ENCODE data around the gene PKMYT1. TPM values are rescaled to one million over a fixed set of nuclear protein-coding genes. Genes with fewer than 3 reads are reported as not detected.
A peak's percentile ranks its signal among the peaks of the same experiment; 100 is the strongest.

The PKMYT1 gene
- total and polyA plus RNA-seq, 9 of the 15 experiments (the other 6 are each of a cell fraction or from before 2014, with no cell fraction given), result 8.7 to 201 (median 37.8) TPM

- TF ChIP-seq KLF13 (tag; IDR thresholded peaks at IDR 0.05; ENCODE audit: borderline replicate concordance, low read depth) (no peak), GATAD2A (IDR thresholded peaks at IDR 0.05) (0 out of 2 replicates have a peak, but pooled peaks have one; percentile 9), KLF16 (IDR thresholded peaks at IDR 0.05) (0 out of 2 replicates have a peak, but pooled peaks have one; percentile 64), KAT2B (IDR thresholded peaks at IDR 0.05; ENCODE audit: low read depth, low read length) (no peak), FOS (IDR thresholded peaks at IDR 0.05; ENCODE audit: extremely low read depth, insufficient read length) (no peak), BCLAF1 (IDR thresholded peaks at IDR 0.05; ENCODE audit: borderline replicate concordance in 1 of 2, control insufficient read depth in 1 of 2, low read depth in 2 of 2, low read length in 1 of 2) (no peak), ZNF655 (CRISPR knock-in tag; IDR thresholded peaks at IDR 0.05) (no peak), ZFX (CRISPR knock-in tag; IDR thresholded peaks at IDR 0.05) (no peak; the same call in 1 of the 2 replicates), SNRNP70 (optimal IDR thresholded peaks at IDR 0.05; ENCODE audit: low read depth, low read length) (peak; percentile 67), ATF6 (CRISPR knock-in tag; IDR thresholded peaks at IDR 0.05) (no peak), FOXA3 (CRISPR knock-in tag; conservative IDR thresholded peaks at IDR 0.05 in 1 of 2, IDR thresholded peaks at IDR 0.05 in 1 of 2) (no peak; a peak in 1 of 4 replicates), CBFA2T3 (IDR thresholded peaks at IDR 0.05) (no peak), ARNT (IDR thresholded peaks at IDR 0.05) (no peak), MAFF (IDR thresholded peaks at IDR 0.05; ENCODE audit: low read length) (no peak), ZNF140 (CRISPR knock-in tag; IDR thresholded peaks at IDR 0.05) (no peak), PATZ1 (CRISPR knock-in tag; IDR thresholded peaks at IDR 0.05; ENCODE audit: borderline replicate concordance) (no peak)
These were observed 10.4 kb downstream of the PKMYT1 start (continued) for GRCh38 chr16:2969545-2970521.
